Vagina (tissue), 2 donors: ENCODE results near the gene TMEM61.

Experiments used
- CTCF ChIP-seq, 3 experiments: fragments of 450-650 bp in 2 of 3; fragments of 200-600 bp in 1 of 3; sonication (generic) in 1 of 3; IDR thresholded peaks; one replicate each; pipeline ENCODE4 v1.5.1; 2017 to 2019; ENCODE audit warnings: antibody characterized with exemption in 3 of 3, mild to moderate bottlenecking in 2 of 3, moderate library complexity in 2 of 3
- POLR2A ChIP-seq, 2 donors: fragments of 450-650 bp; IDR thresholded peaks; one replicate each; pipeline ENCODE4 v1.6.1; 2017; ENCODE audit warnings: antibody characterized with exemption in 2 of 2, mild to moderate bottlenecking in 2 of 2, moderate library complexity in 2 of 2
- POLR2AphosphoS5 ChIP-seq, 2 donors: sonication (generic); formaldehyde crosslinking; IDR thresholded peaks; one replicate each; pipeline ENCODE4 v1.9.0; 2017; ENCODE audit warnings: antibody characterized with exemption in 2 of 2, mild to moderate bottlenecking in 2 of 2, low read depth in 1 of 2; ENCODE audit not compliant: insufficient read depth in 1 of 2

DNA sequence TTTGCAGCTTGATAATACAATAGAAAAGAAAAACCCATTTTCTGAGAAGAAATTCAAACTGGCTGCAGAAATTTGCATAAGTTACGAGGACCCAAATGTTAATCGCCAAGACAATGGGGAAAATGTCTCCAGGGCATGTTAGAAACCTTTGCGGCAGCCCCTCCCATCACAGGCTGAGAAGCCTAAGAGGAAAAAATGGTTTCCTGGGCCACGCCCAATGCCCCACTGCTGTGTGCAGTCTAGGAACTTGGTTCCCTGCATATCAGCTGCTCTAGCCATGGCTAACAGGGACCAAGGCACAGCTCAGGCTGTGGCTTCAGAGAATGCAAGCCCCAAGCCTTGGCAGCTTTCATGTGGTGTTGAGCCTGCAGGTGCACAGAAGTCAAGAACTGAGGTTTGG is 37.5 kb upstream of the TMEM61 start:
- no peak for TF ChIP-seq CTCF (IDR thresholded peaks at IDR 0.05)
- TF ChIP-seq POLR2AphosphoS5 (IDR thresholded peaks at IDR 0.05; ENCODE audit: insufficient read depth in 1 of 2, low read depth in 1 of 2): no peak
- no peak for TF ChIP-seq POLR2A (IDR thresholded peaks at IDR 0.05)
